DMS 273 treated with DMSO at 0.1 percent for 48 hours (cell line): ENCODE measurements around the gene ZNF511.
"Not testable (repeated sequence)": the region's sequence is repeated elsewhere in the genome, so short reads cannot be mapped to it uniquely, and the experiment has no call there.

Experiments used
- DNase-seq: peaks from one replicate; lab custom pipeline; 2025; lab: John Stamatoyannopoulos, UW

ZNF511 gene, protein sequence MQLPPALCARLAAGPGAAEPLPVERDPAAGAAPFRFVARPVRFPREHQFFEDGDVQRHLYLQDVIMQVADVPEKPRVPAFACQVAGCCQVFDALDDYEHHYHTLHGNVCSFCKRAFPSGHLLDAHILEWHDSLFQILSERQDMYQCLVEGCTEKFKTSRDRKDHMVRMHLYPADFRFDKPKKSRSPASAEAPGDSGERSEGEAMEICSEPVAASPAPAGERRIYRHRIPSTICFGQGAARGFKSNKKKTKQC

DNA sequence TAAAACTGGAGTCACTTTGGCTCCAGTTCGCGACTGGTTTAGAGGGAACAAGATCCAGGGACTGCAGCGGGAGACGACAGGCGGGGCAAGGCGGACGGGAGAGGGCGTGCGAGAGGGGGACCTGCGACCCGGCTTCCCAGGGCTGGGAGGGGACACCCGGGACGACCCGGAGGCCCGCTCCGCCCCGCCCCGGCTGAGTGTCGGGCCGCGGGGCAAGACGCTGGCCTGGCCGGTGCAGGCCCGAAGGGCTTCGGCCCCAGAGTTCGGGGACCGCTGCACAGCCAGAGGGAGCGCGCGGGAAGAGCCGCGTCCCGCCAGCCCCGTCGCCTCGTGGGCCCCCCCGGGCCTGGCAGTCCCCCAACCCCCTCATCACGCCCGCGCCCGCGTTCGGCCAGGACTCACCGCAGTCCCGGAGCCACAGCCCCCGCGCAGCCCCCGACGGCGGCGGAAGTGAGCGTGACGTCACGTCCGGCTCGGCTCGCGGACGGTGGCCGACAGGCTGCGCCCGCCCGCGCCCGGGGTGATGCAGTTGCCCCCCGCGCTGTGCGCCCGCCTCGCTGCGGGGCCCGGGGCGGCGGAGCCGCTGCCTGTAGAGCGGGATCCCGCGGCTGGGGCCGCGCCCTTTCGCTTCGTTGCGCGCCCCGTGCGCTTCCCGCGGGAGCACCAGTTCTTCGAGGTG lies at the start of gene ZNF511, which contains the start of gene TUBGCP2:
ZNF511 (plus strand) TSS at position 494 of the 679 bp plus-strand sequence; CDS start at position 524, 30 bp downstream.
TUBGCP2 (minus strand) TSS at position 452 of the 679 bp plus-strand sequence. CDS start 5,931 bp downstream, outside the sequence.
- no peak for DNase-seq

DNA sequence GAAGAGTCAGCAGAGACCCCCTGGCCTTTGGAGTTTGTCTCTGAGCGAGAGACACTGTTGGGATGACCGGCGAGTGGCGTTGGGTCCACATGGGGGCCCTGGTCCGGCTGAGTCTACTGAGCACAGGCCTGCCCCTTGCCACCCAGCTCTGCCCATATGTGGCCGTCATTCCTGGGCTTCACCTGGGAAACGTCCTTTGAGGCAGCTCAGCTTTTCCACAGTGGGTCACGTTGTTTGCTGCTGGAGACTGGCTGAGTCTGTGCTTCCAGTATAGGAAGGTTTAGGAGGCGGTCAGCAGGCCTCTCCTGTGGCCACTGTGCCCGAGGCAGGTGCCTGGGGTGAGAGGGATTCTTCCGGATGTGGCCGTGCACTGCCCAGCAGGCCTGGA lies 49.1 kb upstream of the ZNF511 start:
- no peak for DNase-seq

DNA sequence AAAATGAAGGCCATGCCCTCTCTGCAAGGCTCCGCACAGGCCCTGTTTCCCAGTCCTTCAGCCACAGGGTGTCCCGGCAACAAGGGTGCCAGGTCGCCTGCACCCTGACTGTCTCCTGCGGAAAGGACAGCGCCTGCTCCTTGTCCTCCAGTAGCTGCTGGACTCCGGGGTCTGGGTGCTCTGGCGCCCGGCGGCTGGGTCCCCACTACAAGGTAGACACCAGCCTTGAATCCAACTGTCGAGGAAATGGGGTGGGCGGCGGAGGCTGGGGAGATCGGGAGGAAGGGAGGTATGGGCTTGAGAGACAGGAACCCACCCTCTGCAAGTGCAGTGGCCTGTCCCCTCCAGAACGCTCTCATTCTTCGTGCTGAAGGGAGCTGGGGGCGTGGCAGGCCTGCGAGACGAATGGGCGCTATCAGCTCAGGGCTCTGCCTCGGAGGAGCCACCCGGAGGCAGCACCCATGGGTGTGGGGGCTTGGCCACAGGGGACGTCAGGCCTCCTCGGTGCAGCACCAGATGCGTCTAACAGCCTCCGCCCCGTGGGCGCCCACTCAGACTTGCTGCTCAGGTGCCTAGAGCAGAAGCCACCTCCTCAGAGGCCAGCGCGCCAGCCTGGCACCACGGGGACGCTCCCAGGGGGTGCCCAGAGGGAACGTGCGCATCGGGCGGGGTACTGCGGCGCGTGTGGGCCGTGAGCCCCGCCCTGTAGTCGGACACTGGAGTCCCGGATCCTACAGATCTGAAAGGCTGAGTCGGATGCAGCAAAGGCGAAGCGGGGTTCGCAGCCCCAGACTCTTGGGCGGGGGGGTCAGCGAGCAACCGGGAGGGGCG lies 47.6 kb upstream of the ZNF511 start:
- DNase-seq = no peak

DNA sequence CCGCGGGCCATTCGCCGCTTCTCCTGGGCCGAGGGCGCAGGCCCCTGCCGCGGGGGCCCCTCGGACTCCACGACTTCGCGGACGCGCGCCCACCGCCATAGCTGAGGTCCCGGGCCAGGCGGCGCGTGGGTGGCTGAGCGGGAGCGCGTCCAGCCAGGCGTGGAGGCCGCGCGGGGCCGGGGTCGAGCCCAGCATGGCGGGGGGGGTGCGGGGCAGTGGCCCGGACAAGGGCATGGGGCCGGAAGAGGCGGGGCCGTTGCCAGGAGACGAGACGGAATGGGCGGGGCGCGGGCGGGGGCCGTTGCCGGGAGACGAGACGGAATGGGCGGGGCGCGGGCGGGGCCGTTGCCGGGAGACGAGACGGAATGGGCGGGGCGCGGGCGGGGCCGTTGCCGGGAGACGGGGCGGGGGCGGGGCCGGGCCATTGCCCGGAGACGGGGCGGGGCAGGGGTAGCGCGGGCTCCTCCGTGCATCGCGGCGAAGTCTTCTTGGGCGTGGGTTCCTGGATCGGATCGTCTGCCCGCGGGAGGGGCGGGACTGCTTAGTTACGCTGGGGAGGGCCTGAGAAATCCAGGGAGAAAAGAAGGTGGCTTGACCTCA lies 46.9 kb upstream of the ZNF511 start:
- no peak for DNase-seq

DNA sequence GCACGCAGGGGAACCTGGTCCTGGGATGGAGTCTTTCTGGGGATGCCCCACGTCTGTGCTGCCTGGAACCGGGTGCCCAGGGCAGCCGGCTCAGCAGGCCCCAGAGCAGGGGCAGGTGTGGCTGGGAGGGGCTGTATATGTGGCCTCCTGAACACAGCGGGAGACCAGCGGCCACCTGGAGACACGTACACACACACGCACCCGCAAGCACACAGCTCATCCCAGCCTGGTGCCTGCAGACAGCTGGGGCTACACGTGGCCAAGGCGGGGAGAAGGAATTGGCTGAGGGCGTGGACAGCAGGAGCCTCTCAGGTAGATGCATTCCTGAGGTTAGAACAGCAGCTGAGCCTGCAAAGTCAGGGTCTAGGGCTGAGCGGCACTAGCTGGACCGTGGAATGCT lies 46.0 kb upstream of the ZNF511 start:
- DNase-seq = no peak

DNA sequence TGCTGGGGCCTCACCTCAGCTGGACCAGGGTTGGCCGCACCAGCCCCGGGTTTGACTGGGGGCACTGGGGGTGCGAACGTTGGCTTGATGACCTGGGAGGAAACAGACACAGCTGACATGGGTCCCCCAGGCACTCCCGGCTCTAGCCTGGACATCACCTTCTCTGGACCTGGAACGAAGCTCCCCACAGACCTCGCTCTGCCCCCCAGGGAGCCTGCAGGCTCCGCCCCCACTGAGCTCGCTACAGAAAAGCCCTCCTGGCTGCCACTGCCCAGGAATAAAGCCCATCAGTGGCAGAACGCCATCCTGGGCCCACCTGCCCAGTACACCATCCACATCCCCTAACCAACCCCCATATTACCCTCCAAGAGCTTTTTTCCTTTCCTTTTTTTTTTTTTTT lies 45.0 kb upstream of the ZNF511 start:
- DNase-seq = no peak

DNA sequence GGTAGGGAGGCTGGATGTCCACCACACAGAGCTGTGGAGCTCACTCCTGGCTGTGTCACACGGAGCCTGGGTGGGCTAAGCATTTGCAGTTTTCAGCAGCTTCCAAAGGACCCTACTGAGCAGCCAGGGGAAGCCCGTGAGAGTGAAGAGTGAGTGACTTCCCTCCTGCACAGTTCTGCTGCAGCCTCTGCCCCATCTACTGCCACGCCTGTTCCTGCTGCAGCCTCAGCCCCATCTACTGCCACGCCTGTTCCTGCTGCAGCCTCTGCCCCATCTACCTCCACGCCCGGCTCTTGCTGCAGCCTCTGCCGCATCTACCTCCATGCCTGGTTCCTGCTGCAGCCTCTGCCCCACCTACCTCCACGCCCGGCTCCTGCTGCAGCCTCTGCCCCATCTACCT lies 44.3 kb upstream of the ZNF511 start:
- DNase-seq = no peak

DNA sequence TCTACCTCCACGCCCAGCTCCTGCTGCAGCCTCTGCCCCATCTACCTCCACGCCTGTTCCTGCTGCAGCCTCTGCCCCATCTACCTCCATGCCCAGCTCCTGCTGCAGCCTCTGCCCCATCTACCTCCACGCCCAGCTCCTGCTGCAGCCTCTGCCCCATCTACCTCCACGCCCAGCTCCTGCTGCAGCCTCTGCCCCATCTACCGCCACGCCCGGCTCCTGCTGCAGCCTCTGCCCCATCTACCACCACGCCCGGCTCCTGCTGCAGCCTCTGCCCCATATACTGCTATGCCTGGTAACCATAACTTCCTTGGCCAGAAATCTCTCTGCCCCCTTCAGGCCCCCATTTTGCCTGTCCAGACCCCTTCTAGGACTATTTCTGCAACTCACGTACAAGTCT lies 43.7 kb upstream of the ZNF511 start:
- not testable (repeated sequence) for DNase-seq

DNA sequence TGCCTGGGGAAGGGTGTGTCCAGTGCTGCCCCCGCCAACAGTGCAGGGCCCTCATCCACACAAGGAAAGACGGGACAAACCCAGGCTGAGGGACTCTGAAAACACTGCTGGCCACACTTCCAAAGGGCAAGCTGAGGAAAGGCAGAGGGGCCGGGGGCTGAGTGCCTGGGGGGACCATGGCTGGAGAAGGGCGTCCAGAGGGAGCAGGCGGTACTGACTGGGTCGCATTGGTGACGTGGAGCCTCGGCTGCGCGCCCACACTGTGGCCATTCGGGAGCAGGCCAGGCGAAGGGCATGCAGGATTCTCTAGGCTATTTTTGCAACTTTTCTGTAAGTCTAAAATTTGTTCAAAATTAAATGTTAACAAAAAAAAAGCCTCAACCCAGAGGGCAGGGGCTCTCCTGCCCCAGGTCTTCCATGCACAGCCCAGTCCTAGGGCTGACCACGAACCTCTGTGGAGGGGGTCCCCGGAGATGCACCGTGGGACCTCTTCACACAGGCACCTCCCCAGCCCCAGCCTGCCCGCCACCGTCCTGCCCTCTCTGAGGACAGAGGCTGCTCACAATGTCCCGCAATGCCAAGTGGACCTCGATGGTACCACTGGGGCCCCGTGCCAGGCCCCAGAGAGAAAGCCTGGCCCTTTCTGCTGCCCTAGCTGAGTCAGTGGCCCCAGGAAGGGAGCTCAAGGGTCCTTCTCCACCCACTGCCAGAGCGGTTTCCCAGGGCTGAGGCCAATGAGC lies 42.5 kb upstream of the ZNF511 start:
- no peak for DNase-seq

DNA sequence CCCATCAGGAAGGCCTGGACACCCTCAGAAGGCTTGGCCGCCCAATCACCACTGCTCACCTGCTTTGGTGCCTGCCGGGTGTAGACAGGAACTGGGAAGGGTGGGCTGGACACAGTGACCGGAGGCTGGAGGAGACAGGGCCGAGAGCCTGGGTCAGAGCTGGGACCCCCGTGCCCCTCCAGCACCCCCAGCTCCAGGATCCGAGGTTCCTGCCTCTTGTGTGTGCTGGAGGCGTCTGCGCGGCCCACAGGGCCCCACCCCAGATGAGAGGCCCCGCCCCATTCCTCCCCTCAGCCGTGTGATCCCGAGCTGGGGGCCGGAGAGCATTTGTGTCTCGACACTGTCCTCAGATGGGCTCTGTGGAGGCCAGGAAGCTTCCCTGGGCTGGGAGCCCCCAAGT lies 41.4 kb upstream of the ZNF511 start:
- DNase-seq = no peak

DNA sequence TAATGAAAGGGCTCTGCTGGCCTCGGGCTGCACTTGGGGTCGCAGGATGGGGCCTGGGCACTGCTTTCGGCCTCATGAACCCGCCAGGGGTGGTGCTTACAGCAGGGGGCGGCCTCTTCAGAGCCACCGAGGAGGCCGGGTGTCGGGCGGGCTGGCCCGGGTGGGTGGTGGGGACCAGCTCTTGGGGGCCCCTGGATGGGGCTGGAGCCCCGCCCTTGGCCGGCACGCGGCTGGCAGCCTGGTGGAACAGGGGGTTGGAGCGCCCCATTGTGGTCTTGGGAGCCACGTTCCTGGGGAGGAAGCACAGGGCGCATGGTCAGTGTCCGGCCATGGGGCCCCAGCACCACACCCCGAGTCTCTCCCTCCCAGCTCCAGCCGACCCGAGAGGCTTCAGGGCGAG lies 40.9 kb upstream of the ZNF511 start:
- DNase-seq = no peak

DNA sequence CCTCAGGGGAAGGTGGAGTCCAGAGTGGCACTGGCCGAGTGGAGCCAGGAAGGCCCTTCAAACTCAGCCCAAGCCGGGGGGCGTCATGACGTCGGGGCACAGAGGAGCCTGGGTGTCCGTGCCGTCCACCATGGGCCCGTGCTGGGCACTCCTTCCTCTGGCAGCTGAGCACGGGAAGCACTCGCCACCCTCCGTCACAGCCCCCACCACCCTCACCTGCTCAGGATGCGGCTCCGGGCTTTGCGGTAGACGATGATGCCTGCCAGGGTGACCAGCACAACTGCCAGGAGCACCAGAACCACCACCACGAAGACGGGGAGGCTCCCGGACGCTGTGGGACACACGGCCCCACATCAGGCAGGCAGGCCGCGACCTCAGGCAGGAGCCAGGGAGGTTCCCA lies 40.2 kb upstream of the ZNF511 start:
- DNase-seq = no peak

DNA sequence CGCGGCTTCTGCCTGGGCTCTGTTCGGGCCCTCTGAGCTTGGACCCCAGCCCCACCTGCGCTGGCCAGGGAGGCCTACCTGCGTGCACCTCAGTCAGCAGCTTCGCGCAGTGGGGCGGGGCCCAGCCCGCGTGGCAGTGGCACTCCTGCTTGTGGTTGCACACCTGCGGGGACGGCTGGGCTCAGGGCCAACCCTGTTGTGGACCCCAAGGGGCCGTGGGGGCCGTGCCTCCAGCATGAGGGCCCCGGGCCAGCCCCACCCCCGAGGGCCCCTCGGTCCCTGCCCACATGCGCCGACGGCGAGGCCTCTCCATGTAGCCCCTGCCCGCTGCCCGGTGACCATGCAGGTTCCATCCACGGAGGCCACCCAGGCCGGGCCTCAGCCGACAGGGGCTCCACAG lies 39.3 kb upstream of the ZNF511 start:
- DNase-seq = no peak

DNA sequence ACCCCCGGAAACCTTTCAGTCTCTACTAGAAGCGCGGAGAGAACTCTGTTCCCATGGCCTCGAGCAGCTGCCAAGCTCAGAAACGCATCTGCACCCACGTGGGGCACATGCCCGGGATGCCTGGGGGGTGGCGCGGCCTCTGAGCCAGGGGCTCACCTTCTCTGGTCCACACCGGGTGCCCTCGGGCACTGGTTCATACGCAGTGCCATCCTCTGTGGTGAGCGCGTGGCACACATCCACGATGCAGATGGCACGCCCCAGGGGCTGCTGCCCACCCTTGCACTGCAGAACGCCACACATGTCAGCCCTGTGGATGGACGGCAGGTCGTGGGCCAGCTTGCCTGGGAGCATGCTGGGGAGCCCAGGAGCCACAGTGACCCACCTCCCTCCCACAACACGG lies 38.5 kb upstream of the ZNF511 start:
- no peak for DNase-seq

DNA sequence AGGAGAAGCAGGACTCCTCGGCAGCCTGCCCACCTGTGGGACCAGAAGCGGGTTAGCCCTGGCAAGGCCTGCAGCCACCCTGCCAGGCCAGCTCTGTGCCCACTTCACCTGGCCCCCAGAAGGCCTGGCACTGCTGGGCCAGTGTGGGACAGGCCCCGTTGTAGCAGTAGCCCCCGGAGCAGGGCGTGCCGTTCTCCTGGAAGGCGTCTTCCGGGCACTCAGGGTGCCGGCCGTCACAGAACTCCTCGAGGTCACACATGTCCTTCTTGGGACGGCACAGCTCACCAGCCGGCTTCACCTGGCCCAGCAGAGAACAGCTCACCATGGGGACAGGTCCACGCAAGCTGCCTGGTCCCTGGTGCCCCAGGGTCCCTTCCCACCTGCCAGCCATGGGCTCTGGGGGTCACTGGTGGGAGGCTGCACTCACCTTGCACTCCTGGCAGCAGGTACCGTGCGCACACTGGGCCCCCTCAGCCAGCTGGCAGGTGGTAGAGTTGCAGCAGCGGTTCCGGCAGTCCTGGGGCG lies 37.9 kb upstream of the ZNF511 start:
- DNase-seq = no peak

DNA sequence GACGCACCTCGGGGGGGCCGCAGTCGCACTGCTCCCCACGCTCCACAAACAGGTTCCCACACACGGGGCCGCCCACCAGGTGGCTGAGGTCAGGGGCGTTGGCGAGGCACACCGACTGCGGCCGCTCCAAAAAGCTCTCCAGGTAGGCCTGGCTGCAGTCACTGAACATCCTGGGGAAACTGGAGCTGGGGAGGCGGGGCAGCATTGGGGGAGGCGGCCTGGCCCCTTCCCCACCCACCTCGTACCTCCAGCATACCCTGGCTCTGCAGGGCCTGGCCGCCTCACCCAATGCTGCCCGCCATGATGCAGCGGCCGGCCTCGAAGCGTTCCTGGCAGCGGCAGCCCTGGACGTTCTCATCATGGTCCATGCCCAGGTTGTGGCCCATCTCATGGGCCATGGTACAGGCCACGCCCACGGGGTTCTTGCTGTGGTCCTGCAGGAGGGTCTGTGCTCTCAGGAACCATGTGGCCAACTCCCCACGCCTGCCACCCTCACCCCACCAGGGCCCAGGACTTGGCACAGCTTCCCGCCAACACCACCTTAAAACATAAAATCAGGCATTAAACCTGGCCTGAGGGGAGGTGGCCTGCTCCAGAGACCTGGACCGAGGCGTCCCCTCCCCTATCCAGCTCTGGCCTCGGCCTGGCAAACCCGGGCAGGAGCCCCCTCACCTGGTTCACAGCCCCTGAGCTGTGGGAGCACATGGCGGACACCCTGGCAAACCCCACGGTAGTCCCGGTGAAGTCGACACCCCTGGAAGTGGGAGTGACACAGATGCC lies 37.0 kb upstream of the ZNF511 start:
- no peak for DNase-seq

DNA sequence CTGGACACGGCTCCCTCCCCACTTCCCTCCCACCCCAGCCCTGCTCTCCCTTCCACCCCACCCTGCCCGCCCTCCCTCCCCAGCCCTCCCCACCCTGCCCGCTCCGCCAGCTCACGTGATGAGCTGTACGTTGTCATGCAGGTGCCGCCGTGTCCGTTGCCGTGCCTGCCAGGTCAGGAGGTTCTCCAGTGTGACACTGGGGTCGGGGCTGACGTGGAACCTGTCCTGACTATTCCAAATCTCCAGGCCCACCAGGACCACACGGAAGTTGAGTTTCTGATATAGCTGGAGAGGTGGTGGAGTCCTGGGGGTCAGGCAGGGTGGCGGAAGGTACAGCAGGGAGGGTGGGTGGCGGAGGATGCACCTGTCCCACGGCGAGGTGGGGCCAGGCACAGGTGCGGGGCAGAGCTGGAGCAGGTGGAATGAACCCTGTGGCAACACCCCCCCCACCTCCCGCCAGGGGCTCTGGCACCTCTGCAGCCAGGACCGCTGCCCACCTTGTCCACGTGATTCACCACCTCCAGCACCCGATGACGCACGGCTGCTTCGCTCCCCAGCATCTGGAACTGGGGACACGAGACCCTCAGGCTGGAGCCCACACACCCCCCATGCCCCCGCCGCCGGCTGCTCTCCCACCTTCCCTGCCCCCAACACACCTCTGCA lies 36.3 kb upstream of the ZNF511 start:
- DNase-seq = no peak

DNA sequence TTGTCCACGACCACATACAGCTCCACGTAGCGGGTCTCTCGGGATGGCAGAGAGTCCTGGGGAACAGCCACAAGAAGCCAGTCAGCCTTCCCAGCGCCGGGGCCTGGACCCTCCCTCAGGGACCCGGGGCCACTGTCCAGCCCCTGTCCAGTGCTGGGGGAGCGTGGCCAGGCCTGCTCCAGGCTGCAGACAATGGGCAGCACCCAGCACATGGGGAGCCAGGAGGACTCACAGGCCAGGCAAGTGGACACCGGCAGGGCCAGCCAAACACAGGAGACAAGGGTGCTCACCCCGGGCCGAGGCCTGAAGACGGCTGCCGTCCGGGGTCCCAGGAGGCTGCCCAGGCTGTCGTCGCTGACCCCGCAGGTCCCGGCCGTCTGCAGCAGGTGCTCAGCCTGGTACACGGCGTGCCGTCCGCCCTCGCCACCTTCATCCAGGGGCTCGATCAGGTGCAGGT lies 35.7 kb upstream of the ZNF511 start:
- DNase-seq = no peak

DNA sequence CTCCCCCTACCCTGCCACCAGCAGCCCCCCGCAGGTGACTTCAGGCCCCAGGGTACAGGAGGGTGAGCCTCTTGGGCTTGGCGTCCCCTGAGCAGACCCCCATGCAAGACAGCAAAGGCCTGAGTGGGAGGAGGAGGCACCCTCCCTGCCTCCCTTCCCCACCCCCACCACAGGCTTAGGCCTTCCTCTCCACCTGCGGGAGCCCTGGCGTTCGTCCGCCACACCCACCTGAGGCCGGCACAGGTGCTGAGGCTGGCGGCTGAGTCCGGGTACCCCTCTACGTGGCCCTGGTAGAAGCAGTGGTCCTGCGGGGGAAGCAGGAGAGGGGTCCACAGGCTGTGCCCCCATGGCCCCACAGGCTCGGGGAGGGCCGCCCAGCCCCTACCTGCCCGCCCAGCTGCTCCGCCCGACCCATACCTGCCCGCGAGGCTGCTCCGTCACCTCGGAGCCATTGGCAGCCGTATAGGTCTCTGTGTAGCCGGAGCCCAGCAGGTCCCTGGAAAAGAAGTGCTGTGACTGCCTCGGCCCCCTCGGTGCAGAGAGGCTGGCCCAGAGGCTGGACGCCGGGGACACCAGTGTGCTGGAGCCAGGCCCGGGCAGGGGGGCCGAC lies 35.1 kb upstream of the ZNF511 start:
- DNase-seq = no peak
